K562 (cell line): ENCODE results near the gene NELL1. TPM values are rescaled to one million over a fixed set of nuclear protein-coding genes. Genes with fewer than 3 reads are reported as not detected.

Source experiments
- DMBX1 ChIP-seq: fragments of 250-450 bp; sonication (Bioruptor Pico); IDR thresholded peaks from 2 replicates; pipeline ENCODE4 v1.8.0; 2022; ENCODE audit warnings: inconsistent platforms, mild to moderate bottlenecking, moderate library complexity, borderline replicate concordance
- SREBF1 ChIP-seq: fragments of 150-350 bp; IDR thresholded peaks from 2 replicates; pipeline ENCODE4 v1.6.1; 2014; ENCODE audit warnings: antibody characterized with exemption, low read depth, low read length, borderline replicate concordance
- ZBTB17 ChIP-seq: fragments of 450-650 bp; formaldehyde crosslinking; IDR thresholded peaks from 2 replicates; pipeline ENCODE4 v1.4.0; 2020; ENCODE audit warnings: mild to moderate bottlenecking
- polyA plus RNA-seq, 8 experiments: library from polyadenylated mRNA; depleted of rRNA in 4 of 8; stranded (reverse) in 5 of 8; unstranded in 3 of 8; fragments of >200 nt; fragmentation: Nextera tagmentation in 2 of 8; fragmentation: Illumina TruSeq in 1 of 8; extraction: Ambion mirVana in 2 of 8; extraction: Trizol in 1 of 8; gene quantifications; 2 replicates each; pipeline versions ENCODE4 v1.2.1 to v1.2.3, GENCODE V29; 2011 to 2014; ENCODE audit warnings: inconsistent platforms in 1 of 8, missing spikeins in 1 of 8
- total RNA-seq, 7 experiments: library from RNA; depleted of rRNA in 6 of 7; stranded (reverse); fragments of >200 nt in 6 of 7; fragmentation: Illumina TruSeq in 2 of 7; extraction: Trizol in 2 of 7; gene quantifications; 2 replicates each; pipeline versions ENCODE4 v1.2.1 to v1.2.3, GENCODE V29; 2011 to 2021; ENCODE audit warnings: low replicate concordance in 1 of 7
- TF ChIP-seq, protein P1 (sequence below): fragments of 250-450 bp; sonication (Bioruptor Pico); IDR thresholded peaks from 2 replicates; pipeline ENCODE4 v1.8.0; 2021; ENCODE audit warnings: mild to moderate bottlenecking, moderate library complexity
- TF ChIP-seq, protein P2 (sequence below): fragments of 450-650 bp; IDR thresholded peaks from 2 replicates; pipeline ENCODE4 v1.6.1; 2018; ENCODE audit warnings: mild to moderate bottlenecking, low read depth; ENCODE audit not compliant: partially characterized antibody
- TF ChIP-seq, protein P3 (sequence below): fragments of 250-450 bp; sonication (Bioruptor Pico); IDR thresholded peaks from 2 replicates; pipeline ENCODE4 v1.5.0; 2021; ENCODE audit warnings: mild to moderate bottlenecking, borderline replicate concordance
- TF ChIP-seq, protein P4 (sequence below): sonication (generic); formaldehyde crosslinking; IDR thresholded peaks from 2 replicates; pipeline ENCODE4 v1.8.0; 2023; ENCODE audit warnings: mild to moderate bottlenecking, missing genetic modification reagents
- TF ChIP-seq, protein P5 (sequence below), 3 experiments: IDR thresholded peaks in 2 of 3; conservative IDR thresholded peaks in 1 of 3; 2 replicates each; pipeline ENCODE4 v1.5.1; 2011 to 2012; ENCODE audit warnings: low read length in 3 of 3, mild to moderate bottlenecking in 3 of 3, control low read depth in 2 of 3, improper control_type of control experiment in 1 of 3, inconsistent platforms in 1 of 3, low read depth in 1 of 3, mixed read lengths in 1 of 3, moderate library complexity in 1 of 3; ENCODE audit not compliant: insufficient read depth in 2 of 3
- TF ChIP-seq, protein P6 (sequence below): sonication (generic); formaldehyde crosslinking; IDR thresholded peaks from 2 replicates; pipeline ENCODE4 v1.8.0; 2022; ENCODE audit warnings: mild to moderate bottlenecking, missing genetic modification reagents

NELL1 gene
- total and polyA plus RNA-seq, 9 of the 15 experiments (the other 6 are each of a cell fraction or from before 2014, with no cell fraction given), result not detected

DNA sequence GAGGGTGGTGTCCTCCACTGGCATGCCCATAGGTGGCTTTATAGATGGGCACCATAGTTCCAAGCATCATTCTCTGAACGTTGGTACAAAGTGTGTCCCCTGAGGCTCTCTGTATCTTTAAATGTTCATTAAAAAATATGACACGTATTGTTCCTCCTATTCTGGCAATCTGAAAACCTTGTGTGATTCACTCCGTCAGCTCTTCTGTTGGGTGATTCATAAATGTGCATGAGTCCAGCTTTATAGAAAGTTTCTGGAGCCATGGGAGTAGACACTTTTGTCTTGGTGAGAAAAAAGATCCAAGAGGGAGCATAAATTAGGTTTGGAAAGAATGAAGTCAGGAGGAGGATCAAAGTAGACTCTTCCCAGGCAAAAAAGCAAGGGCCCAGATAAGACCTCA is 728.8 kb downstream of the NELL1 start (continued):
- TF ChIP-seq, protein P1, sequence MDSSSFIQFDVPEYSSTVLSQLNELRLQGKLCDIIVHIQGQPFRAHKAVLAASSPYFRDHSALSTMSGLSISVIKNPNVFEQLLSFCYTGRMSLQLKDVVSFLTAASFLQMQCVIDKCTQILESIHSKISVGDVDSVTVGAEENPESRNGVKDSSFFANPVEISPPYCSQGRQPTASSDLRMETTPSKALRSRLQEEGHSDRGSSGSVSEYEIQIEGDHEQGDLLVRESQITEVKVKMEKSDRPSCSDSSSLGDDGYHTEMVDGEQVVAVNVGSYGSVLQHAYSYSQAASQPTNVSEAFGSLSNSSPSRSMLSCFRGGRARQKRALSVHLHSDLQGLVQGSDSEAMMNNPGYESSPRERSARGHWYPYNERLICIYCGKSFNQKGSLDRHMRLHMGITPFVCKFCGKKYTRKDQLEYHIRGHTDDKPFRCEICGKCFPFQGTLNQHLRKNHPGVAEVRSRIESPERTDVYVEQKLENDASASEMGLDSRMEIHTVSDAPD (CRISPR knock-in tag), result no peak
- TF ChIP-seq, protein P2, sequence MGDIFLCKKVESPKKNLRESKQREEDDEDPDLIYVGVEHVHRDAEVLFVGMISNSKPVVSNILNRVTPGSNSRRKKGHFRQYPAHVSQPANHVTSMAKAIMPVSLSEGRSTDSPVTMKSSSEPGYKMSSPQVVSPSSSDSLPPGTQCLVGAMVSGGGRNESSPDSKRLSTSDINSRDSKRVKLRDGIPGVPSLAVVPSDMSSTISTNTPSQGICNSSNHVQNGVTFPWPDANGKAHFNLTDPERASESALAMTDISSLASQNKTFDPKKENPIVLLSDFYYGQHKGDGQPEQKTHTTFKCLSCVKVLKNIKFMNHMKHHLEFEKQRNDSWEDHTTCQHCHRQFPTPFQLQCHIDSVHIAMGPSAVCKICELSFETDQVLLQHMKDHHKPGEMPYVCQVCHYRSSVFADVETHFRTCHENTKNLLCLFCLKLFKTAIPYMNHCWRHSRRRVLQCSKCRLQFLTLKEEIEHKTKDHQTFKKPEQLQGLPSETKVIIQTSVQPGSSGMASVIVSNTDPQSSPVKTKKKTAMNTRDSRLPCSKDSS, result no peak
- TF ChIP-seq, protein P3, sequence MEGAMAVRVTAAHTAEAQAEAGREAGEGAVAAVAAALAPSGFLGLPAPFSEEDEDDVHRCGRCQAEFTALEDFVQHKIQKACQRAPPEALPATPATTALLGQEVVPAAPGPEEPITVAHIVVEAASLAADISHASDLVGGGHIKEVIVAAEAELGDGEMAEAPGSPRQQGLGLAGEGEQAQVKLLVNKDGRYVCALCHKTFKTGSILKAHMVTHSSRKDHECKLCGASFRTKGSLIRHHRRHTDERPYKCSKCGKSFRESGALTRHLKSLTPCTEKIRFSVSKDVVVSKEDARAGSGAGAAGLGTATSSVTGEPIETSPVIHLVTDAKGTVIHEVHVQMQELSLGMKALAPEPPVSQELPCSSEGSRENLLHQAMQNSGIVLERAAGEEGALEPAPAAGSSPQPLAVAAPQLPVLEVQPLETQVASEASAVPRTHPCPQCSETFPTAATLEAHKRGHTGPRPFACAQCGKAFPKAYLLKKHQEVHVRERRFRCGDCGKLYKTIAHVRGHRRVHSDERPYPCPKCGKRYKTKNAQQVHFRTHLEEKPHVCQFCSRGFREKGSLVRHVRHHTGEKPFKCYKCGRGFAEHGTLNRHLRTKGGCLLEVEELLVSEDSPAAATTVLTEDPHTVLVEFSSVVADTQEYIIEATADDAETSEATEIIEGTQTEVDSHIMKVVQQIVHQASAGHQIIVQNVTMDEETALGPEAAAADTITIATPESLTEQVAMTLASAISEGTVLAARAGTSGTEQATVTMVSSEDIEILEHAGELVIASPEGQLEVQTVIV, result no peak
- TF ChIP-seq ZBTB17 (CRISPR knock-in tag), result no peak
- TF ChIP-seq DMBX1 (CRISPR knock-in tag), result no peak
- TF ChIP-seq, protein P4, sequence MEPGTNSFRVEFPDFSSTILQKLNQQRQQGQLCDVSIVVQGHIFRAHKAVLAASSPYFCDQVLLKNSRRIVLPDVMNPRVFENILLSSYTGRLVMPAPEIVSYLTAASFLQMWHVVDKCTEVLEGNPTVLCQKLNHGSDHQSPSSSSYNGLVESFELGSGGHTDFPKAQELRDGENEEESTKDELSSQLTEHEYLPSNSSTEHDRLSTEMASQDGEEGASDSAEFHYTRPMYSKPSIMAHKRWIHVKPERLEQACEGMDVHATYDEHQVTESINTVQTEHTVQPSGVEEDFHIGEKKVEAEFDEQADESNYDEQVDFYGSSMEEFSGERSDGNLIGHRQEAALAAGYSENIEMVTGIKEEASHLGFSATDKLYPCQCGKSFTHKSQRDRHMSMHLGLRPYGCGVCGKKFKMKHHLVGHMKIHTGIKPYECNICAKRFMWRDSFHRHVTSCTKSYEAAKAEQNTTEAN (CRISPR knock-in tag), result no peak
- TF ChIP-seq, protein P5, sequence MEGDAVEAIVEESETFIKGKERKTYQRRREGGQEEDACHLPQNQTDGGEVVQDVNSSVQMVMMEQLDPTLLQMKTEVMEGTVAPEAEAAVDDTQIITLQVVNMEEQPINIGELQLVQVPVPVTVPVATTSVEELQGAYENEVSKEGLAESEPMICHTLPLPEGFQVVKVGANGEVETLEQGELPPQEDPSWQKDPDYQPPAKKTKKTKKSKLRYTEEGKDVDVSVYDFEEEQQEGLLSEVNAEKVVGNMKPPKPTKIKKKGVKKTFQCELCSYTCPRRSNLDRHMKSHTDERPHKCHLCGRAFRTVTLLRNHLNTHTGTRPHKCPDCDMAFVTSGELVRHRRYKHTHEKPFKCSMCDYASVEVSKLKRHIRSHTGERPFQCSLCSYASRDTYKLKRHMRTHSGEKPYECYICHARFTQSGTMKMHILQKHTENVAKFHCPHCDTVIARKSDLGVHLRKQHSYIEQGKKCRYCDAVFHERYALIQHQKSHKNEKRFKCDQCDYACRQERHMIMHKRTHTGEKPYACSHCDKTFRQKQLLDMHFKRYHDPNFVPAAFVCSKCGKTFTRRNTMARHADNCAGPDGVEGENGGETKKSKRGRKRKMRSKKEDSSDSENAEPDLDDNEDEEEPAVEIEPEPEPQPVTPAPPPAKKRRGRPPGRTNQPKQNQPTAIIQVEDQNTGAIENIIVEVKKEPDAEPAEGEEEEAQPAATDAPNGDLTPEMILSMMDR (IDR thresholded peaks at IDR 0.05 in 2 of 3, conservative IDR thresholded peaks at IDR 0.05 in 1 of 3; ENCODE audit: insufficient read depth in 2 of 3, low read depth in 1 of 3, low read length in 3 of 3), result no peak
- TF ChIP-seq, protein P6, sequence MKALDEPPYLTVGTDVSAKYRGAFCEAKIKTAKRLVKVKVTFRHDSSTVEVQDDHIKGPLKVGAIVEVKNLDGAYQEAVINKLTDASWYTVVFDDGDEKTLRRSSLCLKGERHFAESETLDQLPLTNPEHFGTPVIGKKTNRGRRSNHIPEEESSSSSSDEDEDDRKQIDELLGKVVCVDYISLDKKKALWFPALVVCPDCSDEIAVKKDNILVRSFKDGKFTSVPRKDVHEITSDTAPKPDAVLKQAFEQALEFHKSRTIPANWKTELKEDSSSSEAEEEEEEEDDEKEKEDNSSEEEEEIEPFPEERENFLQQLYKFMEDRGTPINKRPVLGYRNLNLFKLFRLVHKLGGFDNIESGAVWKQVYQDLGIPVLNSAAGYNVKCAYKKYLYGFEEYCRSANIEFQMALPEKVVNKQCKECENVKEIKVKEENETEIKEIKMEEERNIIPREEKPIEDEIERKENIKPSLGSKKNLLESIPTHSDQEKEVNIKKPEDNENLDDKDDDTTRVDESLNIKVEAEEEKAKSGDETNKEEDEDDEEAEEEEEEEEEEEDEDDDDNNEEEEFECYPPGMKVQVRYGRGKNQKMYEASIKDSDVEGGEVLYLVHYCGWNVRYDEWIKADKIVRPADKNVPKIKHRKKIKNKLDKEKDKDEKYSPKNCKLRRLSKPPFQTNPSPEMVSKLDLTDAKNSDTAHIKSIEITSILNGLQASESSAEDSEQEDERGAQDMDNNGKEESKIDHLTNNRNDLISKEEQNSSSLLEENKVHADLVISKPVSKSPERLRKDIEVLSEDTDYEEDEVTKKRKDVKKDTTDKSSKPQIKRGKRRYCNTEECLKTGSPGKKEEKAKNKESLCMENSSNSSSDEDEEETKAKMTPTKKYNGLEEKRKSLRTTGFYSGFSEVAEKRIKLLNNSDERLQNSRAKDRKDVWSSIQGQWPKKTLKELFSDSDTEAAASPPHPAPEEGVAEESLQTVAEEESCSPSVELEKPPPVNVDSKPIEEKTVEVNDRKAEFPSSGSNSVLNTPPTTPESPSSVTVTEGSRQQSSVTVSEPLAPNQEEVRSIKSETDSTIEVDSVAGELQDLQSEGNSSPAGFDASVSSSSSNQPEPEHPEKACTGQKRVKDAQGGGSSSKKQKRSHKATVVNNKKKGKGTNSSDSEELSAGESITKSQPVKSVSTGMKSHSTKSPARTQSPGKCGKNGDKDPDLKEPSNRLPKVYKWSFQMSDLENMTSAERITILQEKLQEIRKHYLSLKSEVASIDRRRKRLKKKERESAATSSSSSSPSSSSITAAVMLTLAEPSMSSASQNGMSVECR (CRISPR knock-in tag), result no peak
- TF ChIP-seq SREBF1, result no peak
